ENCODE measurements around the gene ATXN1.
A peak's percentile ranks its signal among the peaks of the same experiment; 100 is the strongest.

The ATXN1 gene

DNA sequence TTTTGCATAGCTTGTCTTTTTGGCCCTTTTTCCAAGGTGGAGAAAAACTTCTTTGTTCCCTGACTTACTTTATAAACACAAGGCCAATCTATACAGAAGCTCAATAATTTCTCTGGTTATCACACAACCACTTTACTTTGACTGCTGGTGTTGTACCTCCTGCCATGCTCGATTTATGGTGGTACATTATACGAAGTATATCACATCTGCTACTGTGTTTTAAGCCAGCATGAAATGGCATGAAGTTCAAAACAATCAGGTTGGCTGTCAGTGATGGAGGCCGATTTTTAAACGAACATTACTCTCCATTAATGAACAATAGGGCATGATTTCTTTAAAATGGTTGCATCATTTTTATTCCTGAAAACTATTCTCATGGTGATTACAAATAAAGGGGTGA is 21.0 kb upstream of the ATXN1 start:
- no peak for DNase-seq

DNA sequence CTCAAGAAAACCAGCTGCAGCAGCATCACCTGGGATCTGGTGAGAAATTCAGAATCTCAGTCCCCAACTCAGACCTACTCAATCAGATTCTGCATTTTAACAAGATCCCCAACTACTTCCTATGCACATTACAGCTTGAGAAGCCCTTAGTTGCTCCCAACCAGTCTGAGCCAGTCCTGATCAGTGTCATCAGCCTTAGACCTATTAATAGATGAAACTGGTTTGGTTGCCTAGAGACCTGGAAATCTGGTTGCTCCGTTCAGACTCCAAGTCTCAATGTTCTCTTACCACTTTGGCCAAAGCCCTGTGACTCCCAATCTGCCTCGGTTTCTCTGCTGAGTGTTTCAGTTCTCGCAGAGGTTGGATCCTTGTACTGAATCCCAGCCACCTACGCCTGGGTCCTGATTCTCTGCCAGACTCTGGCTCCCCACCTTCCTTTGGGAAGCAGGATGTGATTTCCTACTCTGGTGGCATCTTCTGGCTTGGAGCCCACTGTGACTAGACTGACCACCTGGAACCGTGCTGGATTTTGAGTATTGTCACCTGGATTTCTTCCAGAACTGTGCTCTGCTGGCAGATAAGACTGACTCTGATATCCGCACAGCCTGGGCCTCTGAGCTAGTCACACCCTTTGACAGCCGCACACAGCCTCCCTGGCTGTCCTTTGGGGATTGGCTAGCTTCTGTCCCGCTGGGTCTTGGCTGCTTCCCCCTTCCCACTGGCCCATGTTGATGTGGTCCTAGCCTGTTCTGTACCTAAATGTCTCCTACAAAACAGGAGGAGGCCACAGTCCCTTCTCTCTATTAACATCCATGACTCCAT is 20.3 kb upstream of the ATXN1 start:
- no peak for DNase-seq

DNA sequence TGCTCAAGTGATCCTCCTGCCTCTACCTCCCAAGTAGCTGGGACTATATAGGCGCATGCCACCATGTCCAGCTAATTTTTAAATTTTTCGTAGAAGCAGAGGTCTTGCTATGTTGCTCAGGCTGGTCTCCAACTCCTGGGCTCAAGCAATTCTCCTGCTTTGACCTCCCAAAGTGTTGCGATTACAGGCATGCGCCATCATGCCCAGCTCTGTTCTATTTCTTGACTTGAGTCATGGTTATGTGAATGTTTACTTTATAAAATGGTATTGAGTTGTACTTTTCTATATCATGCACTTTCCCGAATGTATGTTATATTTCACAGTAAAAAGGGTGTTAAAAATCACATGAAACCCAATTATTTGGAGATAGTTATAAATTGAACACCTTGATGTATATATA is 17.3 kb upstream of the ATXN1 start:
- no peak for DNase-seq

DNA sequence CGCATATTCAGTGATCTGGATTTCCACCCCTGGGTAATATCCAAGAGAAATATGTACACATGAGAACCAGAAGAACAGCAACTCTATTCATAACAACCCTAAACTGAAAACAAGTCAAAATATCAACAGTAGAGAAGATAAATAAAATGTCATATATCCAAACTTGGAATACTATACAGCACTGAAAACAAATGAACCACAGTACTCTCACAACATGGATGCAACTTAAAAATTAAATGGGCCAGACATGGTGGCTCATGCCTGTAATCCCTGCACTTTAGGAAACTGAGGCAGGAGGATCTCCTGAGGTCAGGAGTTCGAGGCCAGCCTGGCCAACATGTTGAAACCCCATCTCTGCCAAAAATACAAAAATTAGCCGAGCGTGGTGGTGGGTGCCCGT is 16.5 kb upstream of the ATXN1 start:
- DNase-seq, result no peak

DNA sequence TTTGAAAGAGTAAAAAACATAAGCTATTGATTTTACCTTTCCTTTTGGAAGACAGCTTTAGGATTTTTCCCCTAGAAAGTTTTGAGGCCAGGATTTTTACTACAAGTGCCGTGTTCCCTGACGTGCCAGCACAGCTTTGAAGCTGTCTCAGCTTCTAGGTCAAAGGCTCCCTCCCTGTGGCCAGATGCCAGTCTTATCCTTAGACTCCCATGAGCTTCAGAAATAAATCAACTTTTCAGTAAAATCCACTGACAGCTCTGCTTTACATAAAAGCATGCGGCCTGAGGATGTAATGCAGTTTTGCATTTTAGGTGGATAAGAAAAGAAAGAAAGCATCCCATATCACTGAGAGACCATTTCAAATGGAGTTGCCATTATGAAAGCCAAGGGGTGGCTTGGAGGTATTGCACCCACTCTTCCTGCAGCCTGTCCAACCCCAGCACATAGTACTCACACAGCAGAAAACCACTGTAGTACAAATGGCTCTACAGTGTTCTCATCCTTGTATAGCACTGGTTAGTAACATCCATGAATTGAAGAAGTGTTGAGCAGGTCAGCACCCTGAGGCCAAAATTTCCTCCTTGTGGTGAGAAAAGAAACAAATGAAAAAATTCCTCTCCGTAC is 15.2 kb upstream of the ATXN1 start:
- DNase-seq, result no peak

- no peak for DNase-seq
These were observed 13.2 kb upstream of the ATXN1 start for GRCh38 chr6:16774437-16774836.

DNA sequence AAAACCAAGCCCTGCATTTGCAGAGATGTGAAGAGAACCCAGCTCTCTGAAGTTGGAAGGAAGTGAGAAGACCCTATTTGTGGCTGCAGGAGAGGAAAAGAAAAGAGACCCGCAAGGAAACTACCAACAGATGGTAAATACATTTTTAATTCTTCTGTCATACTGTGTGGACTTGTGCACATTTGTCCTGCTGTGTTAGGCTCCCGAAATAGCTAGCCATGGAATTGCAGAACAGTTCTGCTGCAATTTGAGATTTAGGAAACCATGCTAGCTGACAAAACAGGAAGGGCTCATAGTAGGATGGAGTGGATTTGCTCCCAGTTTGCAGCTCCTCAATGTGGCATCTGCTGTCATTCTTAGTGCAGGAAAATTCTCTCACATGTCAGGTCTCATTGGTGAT is 12.1 kb upstream of the ATXN1 start:
- DNase-seq, result no peak

GRCh38 chr6:16770701-16771569 is 9.7 kb upstream of the ATXN1 start:
- DNase-seq, result peak; percentile 83

- no peak for DNase-seq
These were observed 8.7 kb upstream of the ATXN1 start for GRCh38 chr6:16769986-16770376.

GRCh38 chr6:16769131-16769985 is 8.1 kb upstream of the ATXN1 start:
- peak; percentile 85 for DNase-seq

- DNase-seq, result no peak
These were observed 7.2 kb upstream of the ATXN1 start for GRCh38 chr6:16768477-16768830.

DNA sequence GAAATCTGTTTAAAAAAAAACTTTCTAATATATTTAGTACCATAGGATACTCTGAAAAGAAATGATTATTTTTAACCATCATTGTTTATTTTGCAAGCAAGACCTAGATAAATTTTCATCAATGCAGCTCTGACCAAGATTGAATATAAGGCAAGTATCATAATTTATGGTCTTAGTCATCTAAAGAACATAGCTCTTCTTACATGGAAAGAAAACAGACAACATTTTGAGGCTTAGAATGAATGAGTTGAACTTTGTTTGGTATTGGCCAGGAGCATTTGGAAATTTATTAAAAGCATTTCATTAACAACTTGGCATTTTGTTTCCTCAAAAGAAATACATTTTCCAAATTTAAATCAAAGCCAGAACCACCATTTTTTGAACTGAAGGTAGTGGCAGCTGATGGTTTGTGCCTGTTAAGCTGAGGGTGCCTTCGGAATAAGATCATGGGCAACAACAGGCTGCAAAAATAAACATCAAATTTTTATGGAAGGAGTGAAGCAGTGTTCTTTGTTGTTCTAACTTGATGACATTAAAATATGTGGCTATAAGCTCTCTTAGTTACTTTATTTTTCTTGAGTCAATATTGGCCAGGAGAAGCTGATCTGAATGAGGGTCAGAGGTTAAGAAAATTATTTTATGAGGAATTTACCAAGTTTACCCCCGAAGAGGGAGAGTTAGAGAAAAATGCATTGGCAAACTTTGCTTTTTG is 6.7 kb upstream of the ATXN1 start:
- no peak for DNase-seq

DNA sequence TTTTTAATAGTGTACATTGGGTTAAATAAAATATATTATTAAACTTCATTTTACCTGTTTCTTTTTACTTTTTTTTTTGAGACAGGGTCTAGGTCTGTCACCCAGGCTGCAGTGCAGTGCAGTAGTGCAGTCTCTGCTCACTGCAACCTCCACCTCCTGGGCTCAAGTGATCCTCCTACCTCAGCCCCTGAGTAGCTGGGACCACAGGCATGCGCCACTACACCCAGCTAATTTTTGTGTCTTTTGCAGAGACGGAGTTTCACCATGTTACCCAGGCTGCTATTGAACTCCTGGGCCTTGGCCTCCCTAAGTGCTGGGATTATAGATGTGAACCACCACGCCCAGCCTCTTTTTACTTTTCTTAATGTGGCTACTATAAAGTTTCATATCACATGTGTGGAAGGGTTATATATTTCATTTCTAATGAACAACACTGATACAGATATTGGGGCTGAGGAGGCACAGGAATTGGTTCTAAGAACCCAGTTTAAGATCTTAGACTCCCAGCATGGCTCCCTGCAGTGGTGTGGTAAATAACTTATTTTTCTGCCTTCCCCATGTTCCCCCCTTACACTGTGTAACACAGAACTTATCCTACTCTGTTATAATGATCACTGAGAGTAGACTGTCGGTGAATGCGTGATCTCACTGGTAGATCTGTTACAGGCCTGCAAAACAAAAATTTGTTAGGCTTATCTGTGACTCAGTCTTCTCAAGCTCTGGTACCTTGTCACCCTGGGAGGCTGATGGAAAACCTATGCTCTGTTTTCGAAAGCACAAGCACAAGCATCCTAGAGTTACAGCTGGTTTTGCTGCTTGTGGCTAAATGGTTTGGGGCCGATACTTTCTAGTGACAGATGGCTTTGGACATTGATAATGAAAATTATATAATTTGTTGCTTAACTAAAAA is 5.8 kb upstream of the ATXN1 start:
- DNase-seq, result no peak

- peak; percentile 48 for DNase-seq
These were observed 4.8 kb upstream of the ATXN1 start for GRCh38 chr6:16766043-16766536.

GRCh38 chr6:16765235-16765634 is 4.0 kb upstream of the ATXN1 start:
- no peak for DNase-seq

DNA sequence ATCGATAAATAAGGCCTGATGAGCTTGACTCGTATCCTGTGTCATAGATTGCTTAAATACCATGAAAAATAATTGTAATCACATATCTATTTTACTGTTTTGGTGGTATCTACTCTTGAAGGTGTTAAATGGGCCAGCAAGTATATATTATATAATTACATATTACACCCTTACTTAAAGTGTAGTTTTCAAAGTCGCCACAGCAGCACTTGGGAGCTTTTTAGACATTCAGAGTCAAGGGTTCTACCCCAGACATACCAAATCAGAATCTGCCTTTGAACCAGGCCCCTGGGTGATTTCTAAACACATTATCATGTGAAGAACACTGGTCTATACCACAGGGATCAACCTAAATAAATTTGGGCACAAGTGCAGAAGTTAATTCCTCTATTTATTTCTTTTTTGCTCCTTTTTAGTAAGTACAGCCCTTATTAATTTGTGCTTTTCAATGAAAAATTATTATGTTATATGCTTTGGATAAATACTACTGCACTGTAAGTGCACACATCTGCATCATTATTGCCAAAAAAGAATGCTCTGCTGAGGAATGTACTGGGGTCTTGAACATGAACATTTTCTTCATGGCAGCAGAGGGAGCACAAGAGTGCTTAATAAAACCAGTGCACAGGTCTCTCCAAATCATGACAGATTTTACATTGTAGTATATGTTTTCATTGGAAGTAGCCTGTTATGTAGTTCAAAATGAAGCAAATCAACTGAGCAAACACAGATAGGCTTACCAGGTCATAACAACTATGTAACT is 3.1 kb upstream of the ATXN1 start:
- peak; percentile 59 for DNase-seq

DNA sequence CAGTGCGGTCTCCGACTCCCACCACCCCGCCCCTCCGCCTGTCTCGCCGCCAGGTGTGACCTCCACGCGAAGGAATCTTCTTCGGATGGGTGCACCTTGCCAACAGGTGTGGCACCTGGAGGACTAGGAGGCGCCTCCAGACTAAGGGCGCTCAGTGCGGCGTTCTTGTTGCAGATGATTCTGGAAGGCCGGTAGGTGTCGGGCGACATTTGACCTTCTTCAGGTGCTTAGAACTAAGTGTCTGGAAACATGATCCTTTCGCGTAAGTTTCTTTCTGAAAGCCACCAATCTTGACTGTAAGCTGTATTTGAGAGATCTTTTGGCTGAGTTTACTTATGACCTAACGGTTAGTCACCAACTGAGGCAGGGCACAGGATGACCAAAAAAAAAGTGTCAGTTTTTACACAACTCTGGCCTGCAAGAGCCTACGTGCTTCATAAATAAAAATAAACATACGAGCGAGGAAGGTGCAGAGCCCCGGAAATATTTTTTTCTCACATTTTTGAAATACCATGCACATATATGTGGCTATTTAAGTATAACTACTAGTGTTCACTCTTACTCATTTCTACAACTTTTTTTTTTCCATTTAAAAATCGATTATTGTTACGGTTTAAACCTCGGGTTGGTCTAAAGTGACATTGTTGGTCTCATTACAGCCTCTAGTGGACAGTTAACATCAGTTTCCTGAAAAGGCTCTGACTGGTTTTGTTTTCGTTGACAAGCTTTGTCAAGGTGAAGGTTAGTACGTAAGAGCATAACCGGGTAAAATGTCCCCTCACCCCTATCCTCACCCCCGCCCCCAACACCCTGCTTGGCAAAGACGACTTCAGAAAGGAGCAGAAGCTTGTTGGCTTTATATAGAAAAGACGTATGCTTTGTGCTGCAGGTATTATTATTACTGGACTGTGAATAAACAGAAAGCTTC is 1.6 kb upstream of the ATXN1 start:
- DNase-seq, result peak; percentile 92

- DNase-seq, result no peak
These were observed 949 bp upstream of the ATXN1 start for GRCh38 chr6:16762268-16762549.
